ENCODE results near the gene DSCAML1.

DNA sequence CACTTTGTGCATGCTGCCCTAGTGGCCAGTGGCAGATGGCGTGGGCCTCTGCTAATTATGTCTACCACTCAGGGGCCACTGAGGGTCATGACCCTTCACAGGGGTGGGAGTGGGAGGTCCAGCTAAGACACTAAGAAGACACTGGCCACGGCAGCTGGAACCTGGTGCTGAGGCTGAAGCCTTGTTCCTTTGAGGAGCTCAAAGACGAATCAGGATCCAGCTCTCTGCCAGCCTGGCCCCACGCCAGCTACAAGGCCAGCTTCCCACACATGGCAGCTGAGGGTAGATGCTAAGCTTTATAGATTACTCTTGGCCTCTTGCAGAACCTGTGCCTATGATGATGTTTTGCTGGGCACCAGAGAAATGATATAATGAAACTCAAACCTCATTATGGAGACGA, 226.3 kb downstream of the DSCAML1 start:
- no peak for TF ChIP-seq CTCF (IDR thresholded peaks at IDR 0.05)
- TF ChIP-seq POLR2A (IDR thresholded peaks at IDR 0.05), result no peak

All from uterus (tissue), 2 donors.